Adrenal gland (tissue), 5 donors: Measurements from ENCODE around the gene TPRG1L.

Experiments
- POLR2A ChIP-seq, 2 donors: fragments of 450-650 bp; IDR thresholded peaks; one replicate each; pipeline ENCODE4 v1.6.1; 2017; ENCODE audit warnings: antibody characterized with exemption in 2 of 2, mild to moderate bottlenecking in 2 of 2, moderate library complexity in 1 of 2
- TF ChIP-seq, protein P1 (sequence below), 6 experiments: fragments of 450-650 bp in 4 of 6; fragments of 200-600 bp in 2 of 6; sonication (generic) in 1 of 6; IDR thresholded peaks; 1 replicate in 5 of 6; 2 replicates in 1 of 6; pipeline versions ENCODE4 v1.5.1 to v1.8.0; 2016 to 2021; ENCODE audit warnings: antibody characterized with exemption in 6 of 6, mild to moderate bottlenecking in 2 of 6, moderate library complexity in 1 of 6
- donor health status: DM: no; HTN: no; CAD: no.

DNA sequence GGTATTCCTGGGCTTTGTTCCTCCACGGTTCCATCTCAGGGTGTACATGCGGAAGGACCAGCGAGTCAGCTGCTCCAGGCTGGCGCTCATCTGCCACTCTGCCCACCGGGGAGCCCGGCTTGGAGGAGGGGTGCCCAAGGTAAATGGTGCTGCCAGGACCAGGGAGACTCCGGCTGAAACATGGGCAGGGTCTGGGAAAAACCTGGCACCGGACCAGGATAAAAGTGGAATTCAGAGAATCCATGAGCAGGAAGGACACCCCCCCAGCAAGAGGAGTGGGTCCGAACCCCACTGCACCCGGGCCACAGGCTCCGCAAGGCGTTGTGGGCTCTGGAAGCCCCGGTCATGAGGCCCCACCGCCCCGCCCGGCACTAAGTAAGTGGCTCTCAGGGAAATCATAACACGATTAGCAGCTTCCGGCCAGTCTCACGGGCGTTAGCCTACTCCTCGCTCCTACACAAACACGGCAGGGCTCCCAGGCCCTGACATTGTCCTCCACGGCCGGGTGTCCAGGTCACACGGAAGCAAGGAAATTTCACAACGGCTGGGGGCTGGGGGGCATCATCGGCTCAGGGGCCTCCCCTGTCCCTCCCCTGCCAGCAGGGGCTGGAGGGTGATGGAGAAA, 34.6 kb upstream of the TPRG1L start:
- TF ChIP-seq, protein P1, sequence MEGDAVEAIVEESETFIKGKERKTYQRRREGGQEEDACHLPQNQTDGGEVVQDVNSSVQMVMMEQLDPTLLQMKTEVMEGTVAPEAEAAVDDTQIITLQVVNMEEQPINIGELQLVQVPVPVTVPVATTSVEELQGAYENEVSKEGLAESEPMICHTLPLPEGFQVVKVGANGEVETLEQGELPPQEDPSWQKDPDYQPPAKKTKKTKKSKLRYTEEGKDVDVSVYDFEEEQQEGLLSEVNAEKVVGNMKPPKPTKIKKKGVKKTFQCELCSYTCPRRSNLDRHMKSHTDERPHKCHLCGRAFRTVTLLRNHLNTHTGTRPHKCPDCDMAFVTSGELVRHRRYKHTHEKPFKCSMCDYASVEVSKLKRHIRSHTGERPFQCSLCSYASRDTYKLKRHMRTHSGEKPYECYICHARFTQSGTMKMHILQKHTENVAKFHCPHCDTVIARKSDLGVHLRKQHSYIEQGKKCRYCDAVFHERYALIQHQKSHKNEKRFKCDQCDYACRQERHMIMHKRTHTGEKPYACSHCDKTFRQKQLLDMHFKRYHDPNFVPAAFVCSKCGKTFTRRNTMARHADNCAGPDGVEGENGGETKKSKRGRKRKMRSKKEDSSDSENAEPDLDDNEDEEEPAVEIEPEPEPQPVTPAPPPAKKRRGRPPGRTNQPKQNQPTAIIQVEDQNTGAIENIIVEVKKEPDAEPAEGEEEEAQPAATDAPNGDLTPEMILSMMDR (IDR thresholded peaks at IDR 0.05) = no peak
- no peak for TF ChIP-seq POLR2A (IDR thresholded peaks at IDR 0.05)
